GM19043 (cell line): ENCODE results near the gene ZBED6.
"Not testable (repeated sequence)": the region's sequence is repeated elsewhere in the genome, so short reads cannot be mapped to it uniquely, and the experiment has no call there.

Experiments used
- ATAC-seq: cut with Tn5 transposase; IDR thresholded peaks from one replicate; pipeline ENCODE4 v1.9.1; 2021; ENCODE audit warnings: low read depth; ENCODE audit not compliant: unreplicated experiment

ZBED6 gene, protein sequence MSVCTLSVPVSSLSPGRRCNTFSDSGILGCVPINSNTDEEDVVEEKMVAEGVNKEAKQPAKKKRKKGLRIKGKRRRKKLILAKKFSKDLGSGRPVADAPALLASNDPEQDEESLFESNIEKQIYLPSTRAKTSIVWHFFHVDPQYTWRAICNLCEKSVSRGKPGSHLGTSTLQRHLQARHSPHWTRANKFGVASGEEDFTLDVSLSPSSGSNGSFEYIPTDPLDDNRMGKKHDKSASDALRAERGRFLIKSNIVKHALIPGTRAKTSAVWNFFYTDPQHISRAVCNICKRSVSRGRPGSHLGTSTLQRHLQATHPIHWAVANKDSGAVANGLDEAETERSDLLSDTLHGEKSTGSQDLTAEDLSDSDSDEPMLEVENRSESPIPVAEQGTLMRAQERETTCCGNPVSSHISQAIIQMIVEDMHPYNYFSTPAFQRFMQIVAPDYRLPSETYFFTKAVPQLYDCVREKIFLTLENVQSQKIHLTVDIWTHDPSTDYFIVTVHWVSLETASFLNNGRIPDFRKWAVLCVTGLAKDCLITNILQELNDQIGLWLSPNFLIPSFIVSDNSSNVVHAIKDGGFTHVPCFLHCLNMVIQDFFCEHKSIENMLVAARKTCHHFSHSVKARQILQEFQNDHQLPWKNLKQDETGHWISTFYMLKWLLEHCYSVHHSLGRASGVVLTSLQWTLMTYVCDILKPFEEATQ (N-terminal part only)

DNA sequence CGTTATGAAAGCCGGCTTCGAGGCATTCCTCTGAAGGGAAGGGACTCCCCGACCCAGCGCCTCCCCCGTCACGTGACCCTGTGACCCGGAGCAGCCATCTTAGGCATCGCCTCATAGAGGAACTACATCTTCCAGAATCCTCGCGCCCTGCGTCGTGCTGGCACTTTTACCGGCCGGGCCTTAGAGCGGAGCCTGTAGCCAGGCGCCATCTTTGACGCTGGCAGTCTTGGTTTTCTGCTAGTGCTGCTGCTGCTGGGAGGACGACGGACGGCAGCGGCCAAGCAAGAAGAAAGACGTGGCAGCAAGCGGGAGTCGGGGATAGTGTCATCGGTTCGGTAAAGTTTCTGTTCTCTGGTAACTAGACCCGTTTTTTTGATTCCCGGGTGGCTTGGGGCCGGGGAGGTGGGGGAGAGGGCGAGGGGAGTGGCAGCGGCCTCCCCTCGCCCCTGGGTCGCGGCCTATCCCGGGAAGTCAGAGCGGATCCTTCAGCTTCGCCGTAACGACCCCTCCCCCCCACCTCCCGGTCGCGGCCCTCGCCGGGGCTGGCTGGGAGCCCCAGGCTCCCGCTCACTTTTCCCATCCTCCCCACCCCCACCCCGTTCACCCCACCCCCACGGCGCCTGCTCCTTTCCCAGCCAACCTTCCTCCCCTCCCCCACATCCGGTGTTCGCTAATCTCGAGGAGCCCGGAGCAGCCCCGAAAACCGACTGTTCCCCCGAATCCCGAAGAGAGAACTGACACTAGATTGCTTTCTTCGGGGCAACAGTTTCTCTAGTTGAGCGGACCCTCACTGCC, at the start of gene ZBED6, which contains the start of gene ZC3H11A:
ZBED6 (plus strand) TSS at position 183 of the 795 bp plus-strand sequence. CDS start 1,900 bp downstream, outside the sequence.
ZC3H11A (plus strand) TSS at position 183 of the 795 bp plus-strand sequence. CDS start 21,448 bp downstream, outside the sequence.
- peak; percentile 96 for ATAC-seq

DNA sequence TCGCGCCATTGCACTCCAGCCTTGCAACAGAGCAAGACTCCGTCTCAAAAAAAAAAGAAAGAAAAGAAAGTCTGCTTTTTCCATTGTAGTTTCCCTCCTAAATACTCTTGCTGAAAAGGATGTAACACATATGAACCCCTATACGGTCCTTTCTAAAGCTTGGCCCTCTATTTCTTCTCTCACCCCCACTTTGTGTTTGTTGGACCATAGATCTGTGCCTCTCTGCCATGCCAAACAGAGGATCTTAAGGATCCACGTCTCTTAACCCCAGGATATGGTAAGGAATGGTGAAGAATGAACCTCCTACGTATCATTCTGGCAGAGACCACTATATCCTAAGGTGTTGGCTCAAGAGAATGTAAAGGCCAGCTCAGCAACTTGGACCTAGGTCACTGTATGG, 49.1 kb upstream of the ZBED6 start:
- no peak for ATAC-seq

DNA sequence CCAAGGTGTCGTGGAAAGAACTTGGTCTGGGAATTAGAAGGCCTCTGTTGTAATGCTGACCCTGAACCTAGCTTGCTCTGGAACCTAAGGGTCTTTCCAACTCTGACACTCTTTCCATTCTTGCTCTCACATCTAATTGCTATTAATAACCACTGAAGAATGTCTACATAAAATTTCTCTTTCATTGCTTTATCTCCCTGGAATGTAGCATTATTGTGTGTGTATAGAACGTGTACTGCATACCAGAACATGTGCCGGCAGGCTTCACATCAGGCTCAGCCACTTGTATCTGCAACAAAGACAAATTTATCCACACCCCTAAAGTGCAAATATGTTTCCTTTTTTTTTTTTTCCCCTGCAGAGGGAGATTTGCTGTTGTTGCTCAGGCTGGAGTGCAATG, 44.4 kb upstream of the ZBED6 start:
- no peak for ATAC-seq

DNA sequence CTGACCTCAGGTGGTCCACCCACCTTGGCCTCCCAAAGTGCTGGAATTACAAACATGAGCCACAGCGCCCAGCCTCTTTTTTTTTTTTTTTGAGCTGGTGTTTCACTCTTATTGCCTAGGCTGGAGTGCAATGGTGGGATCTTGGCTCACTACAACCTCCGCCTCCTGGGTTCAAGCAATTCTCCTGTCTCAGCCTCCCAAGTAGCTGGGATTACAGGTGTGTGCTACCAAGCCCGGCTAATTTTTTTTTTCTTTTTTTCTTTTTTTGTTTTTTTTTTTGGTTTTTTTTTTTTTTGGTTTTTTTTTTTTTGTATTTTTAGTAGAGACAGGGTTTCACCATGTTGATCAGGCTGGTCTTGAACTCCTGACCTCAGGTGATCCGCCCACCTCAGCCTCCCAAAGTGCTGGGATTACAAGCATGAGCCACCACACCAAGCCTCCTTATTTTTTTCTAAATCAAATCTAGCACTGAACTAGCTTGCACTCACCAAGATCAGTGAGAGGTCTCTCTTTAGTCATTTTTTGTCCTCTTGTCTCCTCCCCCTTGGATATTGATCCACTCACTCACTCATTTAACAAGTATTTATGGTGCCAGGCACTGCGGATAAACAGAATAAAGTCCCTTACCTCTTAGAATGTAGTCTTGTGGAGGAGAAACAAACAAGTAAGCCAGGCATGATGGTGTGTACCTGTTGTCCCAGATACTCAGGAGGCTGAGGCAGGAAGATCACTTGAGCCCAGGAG, 43.6 kb upstream of the ZBED6 start:
- not testable (repeated sequence) for ATAC-seq

DNA sequence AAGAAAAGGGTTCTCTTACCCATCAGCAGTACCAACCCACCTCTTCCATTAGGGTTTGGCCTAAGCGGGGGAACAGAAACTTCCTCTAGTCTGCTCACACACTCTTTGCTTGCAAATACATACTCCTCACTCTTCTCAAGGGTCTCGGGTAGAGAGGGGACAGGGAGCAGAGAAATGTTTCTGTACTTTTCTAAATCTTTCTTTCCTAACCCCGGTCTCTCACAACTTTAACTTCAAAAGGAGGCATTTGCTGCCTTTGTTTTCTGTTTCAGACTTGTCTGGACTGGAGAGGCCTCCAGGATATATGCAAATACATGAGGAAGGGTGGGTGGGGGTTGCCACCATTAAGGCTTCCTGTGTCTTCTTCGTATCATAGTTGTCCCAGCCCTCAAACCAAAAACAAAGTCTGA, 41.0 kb upstream of the ZBED6 start:
- ATAC-seq: no peak

DNA sequence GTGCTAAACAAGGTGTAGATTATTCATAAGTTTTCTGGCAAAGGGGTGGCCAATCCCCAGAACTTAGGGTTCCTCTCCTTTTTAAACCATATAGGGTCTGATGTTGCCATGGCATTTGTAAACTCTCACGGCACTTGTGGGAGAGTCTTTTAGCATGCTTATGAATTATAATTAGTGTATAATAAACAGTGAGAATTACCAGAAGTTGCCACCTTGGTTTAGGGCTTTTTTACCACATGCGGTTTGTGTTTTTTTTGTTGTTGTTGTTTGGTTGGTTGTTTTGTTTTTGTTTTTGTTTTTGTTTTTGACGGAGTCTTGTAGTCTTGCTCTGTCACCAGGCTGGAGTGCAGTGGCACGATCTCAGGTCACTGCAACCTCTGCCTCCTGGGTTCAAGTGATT, 39.4 kb upstream of the ZBED6 start:
- no peak for ATAC-seq

DNA sequence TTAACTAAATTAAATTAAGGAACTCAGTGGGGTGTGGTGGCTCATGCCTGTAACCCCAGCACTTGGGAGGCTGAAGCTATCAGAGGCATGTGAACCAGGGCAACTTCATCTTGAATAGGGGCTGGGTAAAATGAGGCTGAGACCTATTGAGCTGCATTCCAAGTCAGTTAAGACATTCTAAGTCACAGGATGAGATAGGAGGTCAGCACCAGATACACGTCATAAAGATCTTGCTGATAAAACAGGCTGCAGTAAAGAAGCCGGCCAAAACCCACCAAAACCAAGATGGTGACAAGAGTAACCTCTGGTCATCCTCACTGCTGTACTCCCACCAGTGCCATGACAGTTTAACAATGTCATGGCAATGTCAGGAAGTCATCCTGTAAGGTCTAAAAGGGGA, 36.7 kb upstream of the ZBED6 start:
- not testable (repeated sequence) for ATAC-seq

DNA sequence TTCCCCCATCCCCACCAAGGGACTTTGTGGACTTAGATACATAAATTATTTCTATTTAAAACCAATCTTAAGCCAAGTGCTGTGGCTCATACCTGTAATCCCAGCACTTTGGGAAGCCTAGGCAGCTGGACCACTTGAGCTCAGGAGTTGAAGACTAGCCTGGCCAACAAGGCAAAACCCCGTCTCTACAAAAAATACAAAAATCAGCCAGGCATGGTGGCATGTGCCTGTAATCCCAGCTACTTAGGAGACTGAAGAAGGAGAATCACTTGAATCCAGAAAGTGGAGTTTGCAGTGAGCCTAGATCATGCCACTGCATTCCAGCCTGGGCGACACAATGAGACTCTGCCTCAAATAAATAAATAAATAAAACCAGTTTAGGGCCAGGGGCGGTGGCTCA, 34.9 kb upstream of the ZBED6 start:
- no peak for ATAC-seq

DNA sequence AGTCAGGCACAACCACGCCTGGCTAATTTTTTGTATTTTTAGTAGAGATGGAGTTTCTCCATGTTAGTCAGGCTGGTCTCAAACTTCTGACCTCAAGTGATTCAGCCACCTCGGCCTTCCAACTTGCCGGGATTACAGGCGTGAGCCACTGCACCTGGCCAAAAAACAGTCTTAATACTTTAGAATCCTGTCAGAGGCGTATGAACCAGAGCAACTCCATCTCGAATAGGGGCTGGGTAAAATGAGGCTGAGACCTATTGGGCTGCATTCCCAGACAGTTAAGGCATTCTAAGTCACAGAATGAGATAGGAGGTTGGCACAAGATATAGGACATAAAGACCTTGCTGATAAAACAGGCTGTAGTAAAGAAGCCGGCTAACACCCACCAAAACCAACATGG, 33.5 kb upstream of the ZBED6 start:
- ATAC-seq: not testable (repeated sequence)

DNA sequence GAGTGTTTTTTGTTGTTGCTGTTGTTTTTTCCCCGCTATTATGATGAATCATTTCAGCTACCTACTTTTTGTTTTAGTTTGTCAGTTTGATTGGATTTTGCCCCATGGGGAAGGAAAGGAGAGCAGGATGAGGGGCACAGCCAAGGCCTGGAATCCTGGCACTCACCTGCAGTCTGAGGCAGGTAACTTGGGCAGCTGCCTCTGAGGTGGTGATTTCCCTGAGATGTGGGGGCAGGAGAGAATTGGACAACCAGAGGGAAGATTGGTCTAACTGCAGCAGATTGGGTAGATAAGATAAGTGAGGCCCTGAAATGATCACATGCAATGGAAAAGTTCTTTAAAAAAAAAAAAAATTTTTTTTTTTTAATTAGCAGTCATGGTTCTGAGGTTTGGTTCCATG, 31.9 kb upstream of the ZBED6 start:
- no peak for ATAC-seq

DNA sequence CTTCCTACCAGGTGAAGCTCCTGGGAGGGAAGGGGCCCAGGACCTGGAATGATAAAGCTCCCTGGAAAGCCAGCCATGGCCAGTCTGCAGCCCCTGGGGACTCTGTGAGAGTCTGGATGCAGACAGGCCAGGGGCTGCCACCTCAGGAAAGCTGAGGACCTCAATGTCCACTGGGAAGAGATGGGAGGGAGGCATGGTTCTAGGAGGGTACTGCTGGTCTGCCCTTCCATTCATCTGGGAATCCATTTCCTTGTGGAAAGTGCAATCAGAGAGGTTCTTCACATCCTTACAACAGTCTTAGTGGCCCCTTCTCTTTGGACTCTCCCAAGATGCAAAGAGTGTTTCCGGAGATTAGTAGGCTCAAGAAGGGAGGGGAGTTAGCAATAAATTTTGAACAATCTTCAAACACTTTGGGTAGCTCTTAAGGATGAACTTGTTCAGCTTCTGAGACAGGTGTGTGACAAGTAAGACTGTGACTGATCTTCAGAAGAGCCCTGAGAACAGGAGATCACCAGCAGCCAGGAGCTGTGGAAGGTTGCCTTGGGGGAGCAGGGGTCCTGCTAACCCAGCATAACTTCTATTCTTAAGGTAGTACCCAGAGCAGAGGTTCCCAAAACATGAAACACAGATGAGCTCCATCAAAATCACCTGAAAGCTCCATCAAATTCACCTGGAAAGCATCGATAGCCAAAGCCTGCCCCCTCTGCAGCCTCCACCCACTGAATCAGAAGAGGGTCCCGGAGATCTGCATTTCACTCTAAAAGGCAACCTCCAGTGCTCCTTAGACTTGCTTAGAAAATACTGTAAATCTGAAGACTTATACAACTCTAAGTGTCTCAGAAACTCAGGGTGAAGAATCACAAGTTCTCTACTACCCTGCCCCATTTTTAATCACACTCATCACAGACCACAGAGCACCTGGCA, 31.1 kb upstream of the ZBED6 start:
- ATAC-seq: no peak

DNA sequence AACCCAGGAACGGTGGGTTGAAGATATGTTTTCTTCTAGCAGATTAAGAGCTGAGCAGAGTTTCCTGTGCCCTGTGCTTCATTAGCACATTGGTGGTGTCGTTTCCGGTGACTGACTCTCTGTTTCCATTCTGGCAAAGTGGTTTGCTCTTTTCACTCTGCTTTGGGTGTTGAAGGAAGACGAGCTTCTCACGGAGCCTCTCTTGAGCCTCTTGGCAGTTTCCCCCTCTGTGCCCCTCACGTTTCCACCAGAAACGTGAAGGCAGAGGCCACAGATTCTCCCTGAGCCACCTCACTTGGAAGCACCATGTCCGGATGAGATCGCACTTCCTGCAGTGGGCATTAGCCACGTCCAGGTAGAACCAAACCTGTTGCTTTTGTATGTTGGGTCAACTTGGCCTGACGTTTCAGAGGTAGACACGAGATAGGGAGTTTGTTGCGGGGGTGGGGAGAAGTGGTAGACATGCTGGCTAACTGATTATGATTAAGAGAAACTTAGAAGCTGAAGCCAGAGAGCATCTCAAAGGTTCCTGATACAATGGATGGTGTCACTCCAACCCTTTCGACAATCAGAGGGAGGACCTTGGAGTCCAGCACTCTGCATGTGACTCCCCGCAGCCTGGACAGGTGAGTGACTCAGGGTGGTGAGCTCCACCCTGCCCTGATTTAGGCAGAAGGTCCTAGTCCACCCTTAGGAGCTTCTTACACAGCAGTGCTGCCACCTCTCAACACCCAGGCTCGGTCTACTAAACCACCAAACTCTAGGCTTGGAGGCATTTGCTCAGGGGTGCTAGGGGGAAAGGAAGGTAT, 30.2 kb upstream of the ZBED6 start, which contains the start of gene LAX1:
LAX1 (plus strand) TSS at position 155 of the 809 bp plus-strand sequence; CDS start at position 538, 383 bp downstream.
- peak; percentile 49 for ATAC-seq

DNA sequence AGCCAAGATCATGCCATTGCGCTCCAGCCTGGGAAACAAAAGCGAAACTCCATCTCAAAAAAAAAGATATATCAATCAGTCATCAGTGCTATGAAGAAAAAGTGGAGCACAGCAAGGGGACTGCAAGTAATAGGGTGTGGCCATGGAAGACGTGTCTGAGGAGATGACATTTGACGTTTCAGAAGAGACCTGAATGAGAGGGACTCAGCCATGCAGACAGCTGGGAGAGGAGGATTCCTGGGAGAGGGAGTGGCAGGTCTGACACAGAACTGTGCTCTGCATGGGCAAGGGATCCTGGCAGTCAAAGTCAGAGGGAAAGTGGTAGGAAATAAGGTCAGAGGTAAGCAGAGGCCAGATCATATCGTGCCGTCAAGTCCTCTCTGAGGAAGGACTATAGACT, 27.2 kb upstream of the ZBED6 start:
- ATAC-seq: no peak

DNA sequence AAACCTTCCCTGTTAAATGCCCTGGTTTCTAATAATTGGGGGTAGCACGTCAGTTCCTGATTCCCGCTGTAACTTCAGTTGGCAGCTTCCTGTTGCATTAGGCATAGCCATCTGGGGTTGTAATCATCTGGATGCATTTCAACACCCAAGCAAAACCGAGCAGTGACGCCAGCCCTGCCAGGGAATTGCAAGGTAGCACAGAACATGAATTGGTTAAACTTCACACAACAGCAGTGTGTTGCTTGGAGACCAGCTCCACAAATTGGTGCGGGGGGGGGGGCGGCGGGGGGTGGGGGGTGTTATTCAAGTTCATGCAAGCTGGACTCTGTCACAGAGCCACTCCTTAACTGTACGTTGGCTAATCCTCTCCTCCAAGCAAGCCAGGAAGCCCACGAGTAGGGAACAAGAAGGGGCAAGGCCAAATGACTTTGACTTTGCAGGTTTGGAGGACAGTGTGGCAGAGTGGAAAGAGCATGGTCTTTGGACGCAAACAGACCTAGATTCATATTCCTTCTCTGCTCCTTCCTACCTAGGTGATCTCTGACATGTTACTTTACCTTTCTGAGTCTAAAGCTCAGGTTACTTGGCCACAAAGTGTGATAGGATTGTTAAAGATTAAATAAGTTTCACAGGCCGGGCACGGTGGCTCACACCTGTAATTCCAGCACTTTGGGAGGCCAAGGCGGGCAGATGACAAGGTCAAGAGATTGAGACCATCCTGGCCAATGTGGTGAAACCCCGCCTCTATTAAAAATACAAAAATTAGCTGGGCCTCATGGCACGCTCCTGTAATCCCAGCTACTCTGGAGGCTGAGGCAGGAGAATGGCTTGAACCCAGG, 25.7 kb upstream of the ZBED6 start:
- no peak for ATAC-seq

DNA sequence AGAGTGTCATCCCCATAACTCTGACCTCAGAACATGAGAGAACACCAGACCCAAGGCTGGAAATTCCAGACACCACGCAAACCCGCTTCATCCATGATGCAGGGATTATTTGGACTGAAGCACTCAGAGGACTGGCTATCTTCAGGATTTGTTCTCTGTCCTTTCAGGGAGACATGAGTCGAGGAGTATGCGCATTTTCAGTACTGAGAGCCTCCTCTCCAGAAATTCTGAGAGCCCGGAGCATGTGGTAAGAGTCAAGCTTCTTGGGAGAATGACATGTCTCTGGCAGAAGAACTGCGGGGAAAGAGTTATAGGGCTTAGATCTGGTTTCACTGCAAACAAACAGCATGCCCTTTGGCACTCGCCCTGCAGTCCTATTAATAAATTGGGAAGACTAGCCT, 23.5 kb upstream of the ZBED6 start:
- no peak for ATAC-seq

DNA sequence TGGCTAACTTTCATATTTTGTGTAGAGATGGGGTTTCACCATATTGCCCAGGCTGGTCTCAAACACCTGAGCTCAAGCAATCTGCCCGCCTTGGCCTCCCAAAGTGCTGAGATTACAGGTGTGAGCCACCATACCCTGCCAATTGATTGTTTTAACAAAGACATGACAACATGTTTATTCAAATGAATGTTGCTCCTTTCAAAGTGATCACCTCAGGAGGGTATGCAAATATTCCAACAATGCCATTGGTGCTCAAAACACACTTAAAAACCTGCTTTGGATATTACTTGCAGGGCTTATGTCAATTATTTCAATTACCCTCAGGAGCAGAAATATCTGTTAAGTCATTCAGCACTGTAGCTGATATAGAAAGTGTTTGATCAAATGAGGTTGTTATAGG, 22.6 kb upstream of the ZBED6 start:
- ATAC-seq: no peak

DNA sequence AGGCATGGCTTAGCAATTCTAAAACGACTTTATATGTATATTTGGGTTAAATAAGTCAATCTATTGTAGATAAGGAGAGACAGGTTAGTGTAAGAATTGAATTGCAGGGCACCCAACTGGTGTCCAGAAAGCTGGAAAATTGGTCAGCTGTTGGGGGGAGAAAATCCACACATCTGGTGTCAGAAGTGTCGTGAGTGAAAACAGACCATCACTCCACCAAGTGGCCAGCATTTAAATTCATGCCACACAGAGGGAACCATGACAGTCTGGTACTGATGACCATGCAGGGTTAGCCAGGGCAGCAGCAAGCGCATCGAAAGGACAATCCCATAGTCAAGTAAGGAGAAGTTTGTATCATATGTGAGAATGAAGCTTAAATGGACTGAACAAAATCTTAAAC, 18.8 kb upstream of the ZBED6 start:
- ATAC-seq: no peak
